D721Med (cell line): Measurements from ENCODE around the gene RPP25L.

Experiments used
- DNase-seq: peaks from one replicate; pipeline ENCODE4 v3.0.0; 2011; ENCODE audit warnings: low spot score; ENCODE audit not compliant: insufficient read length
- FAIRE-seq: peaks from 2 replicates; lab custom pipeline; 2011; peaks lifted over from hg19 to GRCh38; lab: Jason Lieb, UNC
- CTCF ChIP-seq: IDR thresholded peaks from 2 replicates; pipeline ENCODE4 v1.5.1; 2012; ENCODE audit warnings: mild to moderate bottlenecking, control low read depth; ENCODE audit not compliant: insufficient read depth; ENCODE audit errors: missing control alignments

The RPP25L gene

GRCh38 chr9:34607331-34607730 lies 4.6 kb downstream of the RPP25L start:
- DNase-seq, result no peak
- FAIRE-seq, result no peak
- no peak for TF ChIP-seq CTCF

GRCh38 chr9:34606905-34607304 lies 5.0 kb downstream of the RPP25L start:
- no peak for TF ChIP-seq CTCF
- no peak for FAIRE-seq

GRCh38 chr9:34606190-34606589 lies 5.7 kb downstream of the RPP25L start:
- DNase-seq (no peak), FAIRE-seq (no peak)
- TF ChIP-seq CTCF, result no peak

More at GRCh38 chr9:34606905-34607304, 5.0 kb downstream of the RPP25L start:
- no peak for DNase-seq

- DNase-seq, result peak; percentile 89
- TF ChIP-seq CTCF, result peak; percentile 97
- FAIRE-seq, result peak; percentile 85
Observed at GRCh38 chr9:34603610-34604231, 8.2 kb downstream of the RPP25L start.

- no peak for TF ChIP-seq CTCF
- FAIRE-seq (no peak), DNase-seq (no peak)
Observed at GRCh38 chr9:34601937-34602573, 9.8 kb downstream of the RPP25L start.

GRCh38 chr9:34600908-34601307 lies 11.0 kb downstream of the RPP25L start:
- FAIRE-seq (no peak), DNase-seq (no peak)
- TF ChIP-seq CTCF, result no peak

GRCh38 chr9:34599546-34599945 lies 12.4 kb downstream of the RPP25L start:
- FAIRE-seq (no peak), DNase-seq (no peak)
- no peak for TF ChIP-seq CTCF
